Mesendoderm (in vitro differentiated cells): Measurements from ENCODE around the gene EPHB6.
A peak's percentile ranks its signal among the peaks of the same experiment; 100 is the strongest.

Experiments
- DNase-seq: peaks from one replicate; pipeline ENCODE4 v3.0.0; 2013
- H2AK5ac ChIP-seq: 2 replicates; pipeline ENCODE4 v1.6.1; 2013; ENCODE audit warnings: low read length, inconsistent platforms
- H2BK120ac ChIP-seq: 2 replicates; pipeline ENCODE4 v1.6.1; 2013; ENCODE audit warnings: low read depth, mild to moderate bottlenecking, low read length, moderate library complexity, mixed read lengths
- H2BK15ac ChIP-seq: replicated peaks from 2 replicates; pipeline ENCODE4 v1.6.1; 2013; ENCODE audit warnings: low read depth, mild to moderate bottlenecking, moderate library complexity
- H2BK5ac ChIP-seq: 2 replicates; pipeline ENCODE4 v1.6.1; 2013; ENCODE audit warnings: low read length, inconsistent platforms
- H3K18ac ChIP-seq: 2 replicates; pipeline ENCODE4 v1.6.1; 2013; ENCODE audit warnings: mild to moderate bottlenecking, low read length, mixed read lengths
- H3K23ac ChIP-seq: one replicate; pipeline ENCODE4 v1.6.1; 2013; ENCODE audit warnings: low read length
- H3K27ac ChIP-seq: 2 replicates; pipeline ENCODE4 v1.5.1; 2013; ENCODE audit warnings: low read depth, mild to moderate bottlenecking, inconsistent platforms, low read length, moderate library complexity
- H3K27me3 ChIP-seq: 2 replicates; pipeline ENCODE4 v1.6.1; 2013; ENCODE audit warnings: low read length, control low read depth, mild to moderate bottlenecking, inconsistent platforms; ENCODE audit not compliant: insufficient read depth, poor library complexity
- H3K36me3 ChIP-seq: 2 replicates; pipeline ENCODE4 v1.6.1; 2013; ENCODE audit warnings: low read length, inconsistent platforms; ENCODE audit not compliant: control insufficient read depth, insufficient read depth
- H3K4ac ChIP-seq: one replicate; pipeline ENCODE4 v1.6.1; 2013; ENCODE audit warnings: low read depth, mild to moderate bottlenecking, low read length, moderate library complexity
- H3K4me1 ChIP-seq: 2 replicates; pipeline ENCODE4 v1.6.1; 2013; ENCODE audit warnings: low read depth, low read length, inconsistent platforms; ENCODE audit not compliant: control insufficient read depth
- H3K4me2 ChIP-seq: 2 replicates; pipeline ENCODE4 v1.6.1; 2013; ENCODE audit warnings: low read length
- H3K4me3 ChIP-seq: 2 replicates; pipeline ENCODE4 v1.5.1; 2013; ENCODE audit warnings: mild to moderate bottlenecking, low read length
- H3K56ac ChIP-seq: one replicate; pipeline ENCODE4 v1.6.1; 2013; ENCODE audit warnings: low read length
- H3K79me1 ChIP-seq: 2 replicates; pipeline ENCODE4 v1.6.1; 2013; ENCODE audit warnings: low read length, inconsistent platforms
- H3K79me2 ChIP-seq: 2 replicates; pipeline ENCODE4 v1.6.1; 2013; ENCODE audit warnings: mild to moderate bottlenecking, low read length; ENCODE audit not compliant: control insufficient read depth, insufficient read depth
- H3K9ac ChIP-seq: 2 replicates; pipeline ENCODE4 v1.6.1; 2013; ENCODE audit warnings: low read length, inconsistent platforms
- H4K5ac ChIP-seq: one replicate; pipeline ENCODE4 v1.6.1; 2013; ENCODE audit warnings: low read length
- H4K8ac ChIP-seq: one replicate; pipeline ENCODE4 v1.6.1; 2013; ENCODE audit warnings: low read depth, mild to moderate bottlenecking, control low read depth, low read length, moderate library complexity
- WGBS: extraction: QIAGEN DNeasy Blood & Tissue Kit; methylation state at CpG from one replicate; pipeline ENCODE4 v1.1.7; 2013; ENCODE audit warnings: low lambda C conversion rate, missing lambda C conversion rate; ENCODE audit not compliant: insufficient coverage; ENCODE audit errors: extremely low coverage; 5-methylcytosine and 5-hydroxymethylcytosine counted together

The EPHB6 gene

GRCh38 chr7:142813226-142813625 is 41.6 kb upstream of the EPHB6 start:
- no peak overlapping the region for H2AK5ac ChIP-seq
- H4K5ac ChIP-seq: no peak overlapping the region
- H3K27me3 ChIP-seq: no peaks in the 10 kb centered on the region
- no peaks in the 10 kb centered on the region for H3K36me3 ChIP-seq
- H3K4ac ChIP-seq: no peak overlapping the region
- no peak overlapping the region for H3K23ac ChIP-seq
- H2BK15ac ChIP-seq: no peak overlapping the region
- H3K56ac ChIP-seq: peak overlapping the region; percentile 51
- H3K27ac ChIP-seq: peak overlapping the region; percentile 52
- DNase-seq: peak; percentile 98
- H3K4me3 ChIP-seq: no peak overlapping the region
- H2BK5ac ChIP-seq: peak overlapping the region; percentile 53
- no peaks in the 10 kb centered on the region for H3K79me1 ChIP-seq
- H2BK120ac ChIP-seq: no peak overlapping the region
- no peak overlapping the region for H3K4me2 ChIP-seq
- WGBS: no CpG with 5 or more reads among the region's 2 CpGs
- H3K4me1 ChIP-seq: peaks cover 8% of the 10 kb centered on the region
- H3K18ac ChIP-seq: peak overlapping the region; percentile 12
- no peak overlapping the region for H4K8ac ChIP-seq
- no peak overlapping the region for H3K9ac ChIP-seq
- no peaks in the 10 kb centered on the region for H3K79me2 ChIP-seq

- peak overlapping the region; percentile 47 for H2BK120ac ChIP-seq
- no peak for DNase-seq
- peak overlapping the region; percentile 70 for H3K18ac ChIP-seq
- H3K79me2 ChIP-seq: no peaks in the 10 kb centered on the region
- H3K79me1 ChIP-seq: no peaks in the 10 kb centered on the region
- no peak overlapping the region for H4K8ac ChIP-seq
- no peaks in the 10 kb centered on the region for H3K36me3 ChIP-seq
- no peak overlapping the region for H4K5ac ChIP-seq
- no peak overlapping the region for H2BK15ac ChIP-seq
- no peak overlapping the region for H2AK5ac ChIP-seq
- H3K27me3 ChIP-seq: no peaks in the 10 kb centered on the region
- peak overlapping the region; percentile 48 for H2BK5ac ChIP-seq
- no peak overlapping the region for H3K23ac ChIP-seq
- no peak overlapping the region for H3K9ac ChIP-seq
- H3K4me3 ChIP-seq: no peak overlapping the region
- H3K4me1 ChIP-seq: peaks cover 8% of the 10 kb centered on the region
- no CpG with 5 or more reads among the region's 1 CpG for WGBS
- peak overlapping the region; percentile 38 for H3K27ac ChIP-seq
- no peak overlapping the region for H3K56ac ChIP-seq
- H3K4ac ChIP-seq: no peak overlapping the region
- no peak overlapping the region for H3K4me2 ChIP-seq
Observed at GRCh38 chr7:142813699-142814098, 41.2 kb upstream of the EPHB6 start.

- H3K27ac ChIP-seq: no peak overlapping the region
- H4K5ac ChIP-seq: no peak overlapping the region
- H3K4me1 ChIP-seq: peaks cover 8% of the 10 kb centered on the region
- H4K8ac ChIP-seq: no peak overlapping the region
- H3K4ac ChIP-seq: peak overlapping the region; percentile 24
- H3K56ac ChIP-seq: no peak overlapping the region
- H2BK5ac ChIP-seq: no peak overlapping the region
- peak overlapping the region; percentile 64 for H2BK120ac ChIP-seq
- H2AK5ac ChIP-seq: no peak overlapping the region
- H3K36me3 ChIP-seq: no peaks in the 10 kb centered on the region
- DNase-seq: no peak
- no peaks in the 10 kb centered on the region for H3K27me3 ChIP-seq
- H3K18ac ChIP-seq: peak overlapping the region; percentile 64
- no peak overlapping the region for H2BK15ac ChIP-seq
- H3K4me3 ChIP-seq: no peak overlapping the region
- H3K9ac ChIP-seq: no peak overlapping the region
- no CpG with 5 or more reads among the region's 2 CpGs for WGBS
- no peak overlapping the region for H3K23ac ChIP-seq
- H3K4me2 ChIP-seq: no peak overlapping the region
- H3K79me2 ChIP-seq: no peaks in the 10 kb centered on the region
- no peaks in the 10 kb centered on the region for H3K79me1 ChIP-seq
Observed at GRCh38 chr7:142814451-142814850, 40.4 kb upstream of the EPHB6 start.

- Histone ChIP-seq H2BK5ac (no peak overlapping the region), H2BK120ac (no peak overlapping the region), H3K36me3 (no peaks in the 10 kb centered on the region), H3K4me1 (peaks cover 8% of the 10 kb centered on the region), H4K5ac (no peak overlapping the region), H3K23ac (no peak overlapping the region), H3K27ac (no peak overlapping the region), H3K18ac (no peak overlapping the region), H4K8ac (no peak overlapping the region), H3K79me1 (no peaks in the 10 kb centered on the region), H2BK15ac (no peak overlapping the region), H3K27me3 (no peaks in the 10 kb centered on the region), H3K4ac (no peak overlapping the region), H3K56ac (no peak overlapping the region), H3K4me3 (no peak overlapping the region), H3K4me2 (no peak overlapping the region), H2AK5ac (no peak overlapping the region), H3K9ac (no peak overlapping the region), H3K79me2 (no peaks in the 10 kb centered on the region)
- no CpG with 5 or more reads among the region's 3 CpGs for WGBS
- no peak for DNase-seq
Observed at GRCh38 chr7:142815134-142815533, 39.7 kb upstream of the EPHB6 start.

- H2BK15ac ChIP-seq: no peak overlapping the region
- H2BK120ac ChIP-seq: no peak overlapping the region
- H3K4me1 ChIP-seq: peaks cover 8% of the 10 kb centered on the region
- H4K8ac ChIP-seq: no peak overlapping the region
- no peak overlapping the region for H3K4ac ChIP-seq
- H3K4me3 ChIP-seq: no peak overlapping the region
- H3K79me2 ChIP-seq: no peaks in the 10 kb centered on the region
- no peaks in the 10 kb centered on the region for H3K79me1 ChIP-seq
- no peak overlapping the region for H3K18ac ChIP-seq
- no peaks in the 10 kb centered on the region for H3K27me3 ChIP-seq
- H3K9ac ChIP-seq: no peak overlapping the region
- no peak overlapping the region for H3K23ac ChIP-seq
- H3K36me3 ChIP-seq: no peaks in the 10 kb centered on the region
- no peak overlapping the region for H3K56ac ChIP-seq
- no CpG with 5 or more reads among the region's 2 CpGs for WGBS
- H3K4me2 ChIP-seq: no peak overlapping the region
- DNase-seq: no peak
- no peak overlapping the region for H3K27ac ChIP-seq
- no peak overlapping the region for H4K5ac ChIP-seq
- H2AK5ac ChIP-seq: no peak overlapping the region
- no peak overlapping the region for H2BK5ac ChIP-seq
Observed at GRCh38 chr7:142817506-142817905, 37.4 kb upstream of the EPHB6 start.

GRCh38 chr7:142819530-142819929 is 35.3 kb upstream of the EPHB6 start:
- Histone ChIP-seq H3K4me3 (no peak overlapping the region), H3K4me2 (no peak overlapping the region), H4K5ac (no peak overlapping the region), H3K9ac (no peak overlapping the region), H3K56ac (no peak overlapping the region), H2BK15ac (peak overlapping the region; percentile 36), H2BK120ac (no peak overlapping the region), H2BK5ac (no peak overlapping the region), H3K27me3 (no peaks in the 10 kb centered on the region), H3K4ac (no peak overlapping the region), H3K79me2 (no peaks in the 10 kb centered on the region), H3K18ac (no peak overlapping the region), H4K8ac (no peak overlapping the region), H3K79me1 (no peaks in the 10 kb centered on the region), H2AK5ac (no peak overlapping the region), H3K23ac (no peak overlapping the region), H3K4me1 (no peaks in the 10 kb centered on the region), H3K36me3 (no peaks in the 10 kb centered on the region), H3K27ac (no peak overlapping the region)
- DNase-seq: no peak
- no CpG with 5 or more reads among the region's 5 CpGs for WGBS
